ENCODE results near the gene SHMT2. TPM values are rescaled to one million over a fixed set of nuclear protein-coding genes. Genes with fewer than 3 reads are reported as not detected.

The SHMT2 gene
- total and polyA plus RNA-seq, 12 donors = 14.3 to 49.8 (median 27.1) TPM

- no peak overlapping the region for H3K4me3 ChIP-seq
- no peak overlapping the region for H3K27ac ChIP-seq
- H3K9me3 ChIP-seq = no peaks in the 10 kb centered on the region
- 49 to 64% methylated on average over 1 of the region's 1 CpG for WGBS, 2 donors
- intact Hi-C loops (cut with DNase I) = no loop called here
- ATAC-seq = no peak
- peaks cover 4 to 39% (median 24%) of the 10 kb centered on the region in 9 donors for H3K4me1 ChIP-seq
- TF ChIP-seq CTCF (IDR thresholded peaks at IDR 0.05) = no peak
- peaks cover 22 to 99% (median 98%) of the 10 kb centered on the region in 7 donors for H3K27me3 ChIP-seq
- no peak for DNase-seq
- no peaks in the 10 kb centered on the region for H3K36me3 ChIP-seq
Measured at GRCh38 chr12:57220770-57221168, 8.7 kb upstream of the SHMT2 start.

GRCh38 chr12:57221169-57221917, 8.2 kb upstream of the SHMT2 start:
- 23 to 30% methylated on average over 23 to 24 of the region's 24 CpGs for WGBS, 2 donors
- peaks cover 2 to 34% (median 19%) of the 10 kb centered on the region in 9 donors for H3K4me1 ChIP-seq
- H3K27me3 ChIP-seq = peaks cover 18 to 99% (median 98%) of the 10 kb centered on the region in 7 donors
- H3K27ac ChIP-seq = no peak overlapping the region
- intact Hi-C loops (cut with DNase I) = no loop called here
- no peak for TF ChIP-seq CTCF (IDR thresholded peaks at IDR 0.05)
- H3K4me3 ChIP-seq = no peak overlapping the region
- ATAC-seq (no peak), DNase-seq (no peak)
- no peaks in the 10 kb centered on the region for H3K9me3 ChIP-seq
- H3K36me3 ChIP-seq = no peaks in the 10 kb centered on the region

DNA sequence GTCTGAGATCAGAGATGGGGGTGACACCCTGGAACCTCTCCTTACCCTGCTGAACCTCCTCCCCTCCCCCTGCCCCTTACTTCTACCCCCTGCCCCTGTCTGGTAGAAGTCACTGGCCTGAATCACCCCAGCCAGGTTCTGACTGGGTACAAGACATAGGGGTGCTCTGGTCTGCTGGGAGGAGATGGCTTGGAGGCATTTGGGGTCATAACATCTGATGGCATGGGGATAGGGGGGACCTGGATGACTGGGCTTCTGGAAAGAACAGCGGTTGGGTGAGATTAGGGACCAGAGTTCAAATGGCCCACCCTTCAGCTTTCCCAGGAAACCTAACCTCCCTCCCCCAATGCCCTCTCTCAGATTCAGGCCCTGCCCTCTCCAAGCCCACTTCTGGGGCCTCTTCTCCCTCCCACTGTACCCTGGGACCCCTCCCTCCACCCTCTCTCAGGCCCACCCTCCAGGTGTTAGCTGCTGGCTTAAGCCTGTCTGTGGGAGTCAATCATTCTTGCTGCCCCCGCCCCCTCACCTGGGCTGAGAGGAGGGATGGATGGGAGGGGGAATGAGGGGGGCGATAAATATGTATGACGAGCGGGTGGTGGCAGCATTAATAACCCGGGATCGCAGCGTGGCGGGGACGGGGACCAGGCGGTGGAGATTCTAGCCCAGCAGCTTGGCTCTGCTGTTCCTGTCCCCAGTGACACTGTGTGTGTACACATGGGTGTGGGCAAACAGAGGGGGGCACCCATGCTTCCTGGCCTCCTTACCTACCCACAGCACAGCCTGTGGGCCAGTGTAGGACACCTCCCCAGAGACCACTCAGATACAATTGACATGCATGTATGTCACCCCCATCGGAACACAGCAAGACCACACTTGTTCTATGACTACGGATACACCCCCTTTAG, 7.0 kb upstream of the SHMT2 start:
- no peak overlapping the region for H3K4me3 ChIP-seq
- 46 to 55% methylated on average over 13 of the region's 13 CpGs for WGBS, 2 donors
- H3K4me1 ChIP-seq = peaks cover 0 to 34% (median 13%) of the 10 kb centered on the region in 9 donors
- H3K36me3 ChIP-seq = no peaks in the 10 kb centered on the region
- H3K27me3 ChIP-seq = peaks cover 16 to 100% (median 98%) of the 10 kb centered on the region in 7 donors
- TF ChIP-seq CTCF (IDR thresholded peaks at IDR 0.05) = no peak
- no peak for ATAC-seq
- no peaks in the 10 kb centered on the region for H3K9me3 ChIP-seq
- DNase-seq = no peak
- intact Hi-C loops (cut with DNase I) = no loop called here
- no peak overlapping the region for H3K27ac ChIP-seq

All from heart right ventricle (tissue), 16 donors.